ENCODE results near the gene TNNC1. TPM values are rescaled to one million over a fixed set of nuclear protein-coding genes. Genes with fewer than 3 reads are reported as not detected.

TNNC1 gene
- total RNA-seq, 4 donors from 2014 or later = 1.2 to 7.1 (median 4.0) TPM; not detected in 1

- no peak for DNase-seq (ENCODE audit: extremely low spot score)
- no peaks in the 10 kb centered on the region for H3K27me3 ChIP-seq
- H3K4me3 ChIP-seq = no peak overlapping the region
- intact Hi-C loops (cut with DNase I) = loop anchor here (5.0 kb wide), 1 partner anchor 47 kb away; the partner anchor contains the start of gene NT5DC2
- WGBS = 71% methylated on average over 10 of the region's 10 CpGs
- H3K9me3 ChIP-seq = no peaks in the 10 kb centered on the region
- peaks cover 30 to 59% (median 46%) of the 10 kb centered on the region in 4 donors for H3K4me1 ChIP-seq
- peak overlapping the region; percentile 67 to 84 (median 76) for H3K27ac ChIP-seq (replicated peaks in 1 of 4)
- peak in 1 of 2 donors; percentile 62 for TF ChIP-seq POLR2AphosphoS5 (IDR thresholded peaks at IDR 0.05)
- TF ChIP-seq EP300 (IDR thresholded peaks at IDR 0.05) = no peak
- no peak for TF ChIP-seq CTCF (IDR thresholded peaks at IDR 0.05)
- TF ChIP-seq POLR2A (IDR thresholded peaks at IDR 0.05; ENCODE audit: low read depth) = no peak
- H3K36me3 ChIP-seq = peaks cover 54 to 95% (median 80%) of the 10 kb centered on the region in 4 donors
Measured at GRCh38 chr3:52484680-52485461, 31.0 kb upstream of the TNNC1 start.

GRCh38 chr3:52483577-52484381 is 29.9 kb upstream of the TNNC1 start:
- Histone ChIP-seq H3K4me3 (no peak overlapping the region), H3K4me1 (peaks cover 27 to 52% (median 37%) of the 10 kb centered on the region in 4 donors), H3K27me3 (no peaks in the 10 kb centered on the region), H3K27ac (replicated peaks in 1 of 4) (peak overlapping the region; percentile 67 to 84 (median 76)), H3K9me3 (no peaks in the 10 kb centered on the region), H3K36me3 (peaks cover 51 to 95% (median 80%) of the 10 kb centered on the region in 4 donors)
- intact Hi-C loops (cut with DNase I) = no loop called here
- no peak for DNase-seq (ENCODE audit: extremely low spot score)
- peak; percentile 36 to 55 for TF ChIP-seq POLR2AphosphoS5 (IDR thresholded peaks at IDR 0.05)
- no peak for TF ChIP-seq EP300 (IDR thresholded peaks at IDR 0.05)
- WGBS = 36% methylated on average over 13 of the region's 13 CpGs

GRCh38 chr3:52483081-52483480 is 29.2 kb upstream of the TNNC1 start:
- H3K4me1 ChIP-seq = peaks cover 27 to 52% (median 36%) of the 10 kb centered on the region in 4 donors

GRCh38 chr3:52481819-52482521 is 28.1 kb upstream of the TNNC1 start:
- Histone ChIP-seq H3K9me3 (no peaks in the 10 kb centered on the region), H3K36me3 (peaks cover 51 to 95% (median 80%) of the 10 kb centered on the region in 4 donors), H3K27ac (replicated peaks in 1 of 4) (peak overlapping the region in 3 of 4 donors; percentile 67 to 84 (median 80)), H3K27me3 (no peaks in the 10 kb centered on the region), H3K4me3 (no peak overlapping the region), H3K4me1 (peaks cover 27 to 52% (median 36%) of the 10 kb centered on the region in 4 donors)
- no peak for TF ChIP-seq POLR2A (IDR thresholded peaks at IDR 0.05; ENCODE audit: low read depth)
- TF ChIP-seq CTCF (IDR thresholded peaks at IDR 0.05) = peak in 2 of 3 experiments; percentile 10 to 31
- 95% methylated on average over 10 of the region's 23 CpGs for WGBS
- no peak for DNase-seq (ENCODE audit: extremely low spot score)
- intact Hi-C loops (cut with DNase I) = no loop called here

More at GRCh38 chr3:52483081-52483480, 29.2 kb upstream of the TNNC1 start:
- H3K27ac ChIP-seq (replicated peaks in 1 of 4) = peak overlapping the region; percentile 67 to 84 (median 76)
- no peaks in the 10 kb centered on the region for H3K27me3 ChIP-seq
- no peaks in the 10 kb centered on the region for H3K9me3 ChIP-seq
- DNase-seq (ENCODE audit: extremely low spot score) = no peak
- intact Hi-C loops (cut with DNase I) = no loop called here
- no peak for TF ChIP-seq CTCF (IDR thresholded peaks at IDR 0.05)
- 71% methylated on average over 4 of the region's 14 CpGs for WGBS
- H3K4me3 ChIP-seq = no peak overlapping the region
- peaks cover 51 to 95% (median 80%) of the 10 kb centered on the region in 4 donors for H3K36me3 ChIP-seq
